Measurements from ENCODE around the gene CHST13. TPM values are rescaled to one million over a fixed set of nuclear protein-coding genes. Genes with fewer than 3 reads are reported as not detected.
A peak's percentile ranks its signal among the peaks of the same experiment; 100 is the strongest.

CHST13 gene
- total RNA-seq, 1 experiment from 2014 or later = not detected

DNA sequence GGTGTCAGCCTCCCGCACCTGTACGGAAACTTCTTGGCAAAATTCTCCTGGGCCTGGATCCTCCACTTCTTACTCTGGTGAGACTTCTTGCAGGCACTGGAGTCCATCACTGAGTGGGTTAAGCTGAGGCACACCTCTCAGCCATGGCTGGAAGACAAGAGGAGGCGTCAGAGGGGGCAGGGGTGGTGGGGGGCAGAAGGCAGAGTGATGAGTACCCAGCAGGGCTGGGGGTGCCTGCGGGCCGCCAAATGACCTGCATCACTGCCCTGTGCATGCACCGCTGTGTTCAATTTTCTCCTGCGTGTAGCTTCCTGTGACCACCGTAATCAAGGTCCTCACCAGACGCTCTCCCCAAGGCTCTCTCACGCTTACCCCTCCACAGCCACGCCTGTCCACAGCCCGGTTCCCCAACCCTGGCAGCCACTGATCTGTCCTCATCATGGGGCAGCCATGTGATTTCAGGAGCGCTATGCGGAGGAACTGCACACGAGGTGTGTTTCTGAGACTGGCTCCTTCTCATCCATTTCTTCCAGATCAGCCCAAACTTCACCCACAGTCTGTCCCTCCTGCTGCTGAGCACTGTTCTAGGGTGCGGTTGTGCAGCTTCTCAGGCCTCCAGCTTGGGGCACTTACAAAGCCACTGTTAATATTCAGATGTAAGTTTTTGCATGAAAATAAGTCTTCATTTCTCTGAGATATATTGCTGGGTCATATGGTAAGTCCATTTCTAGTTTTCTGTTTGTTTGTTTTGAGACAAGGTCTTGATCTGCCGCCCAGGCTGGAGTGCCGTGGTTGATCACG, 29.5 kb downstream of the CHST13 start:
- DNase-seq (ENCODE audit: low read depth) = no peak

GRCh38 chr3:126554560-126555525, 30.9 kb downstream of the CHST13 start:
- no peak for DNase-seq (ENCODE audit: low read depth)

GRCh38 chr3:126555795-126556636, 32.1 kb downstream of the CHST13 start:
- DNase-seq (ENCODE audit: low read depth) = no peak

DNA sequence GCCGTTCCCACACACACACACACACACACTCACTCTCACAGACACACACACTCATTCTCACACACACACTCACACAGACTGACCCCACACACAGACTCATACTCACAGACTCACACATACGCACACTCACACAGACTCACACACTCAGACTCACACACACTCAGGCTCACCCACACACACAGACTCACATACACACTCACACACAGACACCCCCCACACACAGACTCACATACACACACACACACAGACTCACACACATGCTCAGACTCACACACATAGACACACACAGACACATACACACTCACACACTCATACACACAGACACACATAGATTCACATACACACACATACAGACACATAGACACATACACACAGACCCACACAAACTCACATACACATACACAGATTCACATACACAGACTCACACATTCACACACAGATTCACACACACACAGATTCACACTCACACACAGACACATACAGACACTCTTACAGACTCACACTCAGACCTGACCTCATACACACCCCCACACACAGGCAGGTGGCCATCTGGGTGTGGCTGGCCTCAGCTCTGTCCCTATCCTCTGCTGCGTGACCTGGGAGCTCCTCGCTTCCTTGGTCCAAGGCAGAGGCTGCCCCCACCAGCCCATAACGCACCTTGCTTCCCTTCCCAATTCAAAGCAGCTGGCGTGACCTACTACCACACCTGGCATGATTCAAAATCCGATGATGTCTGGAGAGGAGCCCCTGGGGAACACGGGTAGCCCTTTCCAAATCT, 32.9 kb downstream of the CHST13 start:
- DNase-seq (ENCODE audit: low read depth) = no peak

- no peak for DNase-seq (ENCODE audit: low read depth)
Measured at GRCh38 chr3:126557415-126557745, 33.4 kb downstream of the CHST13 start.

DNA sequence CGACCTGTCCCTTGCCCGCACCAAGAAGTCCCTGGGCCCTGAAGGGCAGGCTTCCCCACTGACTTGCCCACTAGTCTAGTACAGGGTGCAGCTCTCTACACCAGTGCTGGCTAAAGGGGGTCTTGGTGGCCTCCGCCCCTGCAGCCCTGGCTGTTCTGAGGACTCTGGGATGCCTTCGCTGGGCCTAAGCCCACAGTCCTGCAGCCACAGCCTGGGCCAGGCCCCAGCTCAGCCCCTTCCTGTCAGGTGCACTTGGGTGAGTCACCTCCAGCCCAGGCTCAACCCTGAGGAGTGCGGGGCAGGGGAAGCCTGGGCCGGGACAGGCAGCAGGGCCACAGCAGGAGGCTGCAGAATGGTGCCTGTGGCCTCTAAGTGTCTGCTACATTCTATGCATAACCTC, 33.8 kb downstream of the CHST13 start:
- DNase-seq (ENCODE audit: low read depth) = no peak

GRCh38 chr3:126558336-126559071, 34.5 kb downstream of the CHST13 start, which contains the start of gene C3orf22:
C3orf22 (minus strand) TSS chr3:126558932; CDS start chr3:126553390, 5,542 bp downstream.
- no peak for DNase-seq (ENCODE audit: low read depth)

DNA sequence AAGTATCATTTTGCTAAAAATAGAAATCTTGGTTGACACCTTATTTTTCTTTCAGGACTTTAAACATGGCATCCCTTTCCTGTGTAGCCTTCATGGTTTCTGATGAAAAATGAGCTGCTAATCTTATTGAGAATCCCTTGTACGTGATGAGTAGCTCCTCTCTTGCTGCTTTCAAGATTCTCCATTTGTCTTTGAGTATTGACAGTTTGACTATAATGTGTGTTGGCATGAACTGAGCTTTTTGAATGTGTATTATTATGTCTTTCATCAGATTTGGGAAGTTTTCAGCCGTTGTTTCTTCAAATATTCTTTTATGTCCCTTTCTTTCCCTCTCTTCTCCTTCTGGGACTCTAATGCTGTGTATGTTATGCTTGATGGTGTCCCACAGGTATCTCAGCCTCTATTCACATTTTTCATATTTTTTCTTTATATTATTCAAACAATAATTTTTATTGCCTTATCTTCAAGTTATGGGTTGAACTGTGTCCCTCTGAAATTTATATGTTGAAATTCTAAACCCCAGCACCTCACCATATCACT, 38.9 kb downstream of the CHST13 start:
- DNase-seq (ENCODE audit: low read depth) = no peak

DNA sequence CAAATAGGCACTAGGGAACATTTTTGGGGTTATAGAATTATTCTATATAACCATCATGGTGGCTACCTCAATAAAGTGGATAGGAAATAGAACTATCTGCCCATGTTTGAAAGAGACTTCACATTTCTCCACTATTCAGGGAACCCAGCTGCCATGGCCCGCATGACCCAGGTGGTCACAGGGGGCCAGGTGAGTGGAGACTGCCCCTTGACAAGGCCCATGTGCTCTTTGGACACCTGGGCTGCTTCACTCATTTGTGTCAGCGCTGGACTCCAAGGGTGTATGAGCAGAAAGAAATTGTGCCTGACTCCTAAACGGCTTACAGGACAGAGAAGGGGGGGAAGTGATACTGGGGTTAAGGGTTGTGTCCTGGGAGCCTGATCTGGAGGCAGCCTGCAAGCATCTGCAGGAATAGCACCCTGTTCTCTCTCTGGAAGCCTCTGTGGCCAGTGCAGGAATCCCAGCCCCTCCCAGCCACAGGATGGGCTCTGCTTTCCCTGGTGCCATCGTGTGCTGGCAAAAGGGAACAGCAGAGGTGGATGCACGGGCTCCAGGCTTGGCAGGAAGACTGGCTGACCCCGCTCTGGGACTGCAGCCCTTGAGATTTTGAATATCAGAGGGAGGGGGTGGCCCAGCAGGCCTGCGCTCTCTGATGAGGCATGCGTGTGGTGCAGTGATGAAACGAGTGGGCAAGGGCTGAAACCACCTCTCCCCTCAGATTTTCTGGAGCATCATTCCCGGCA, 43.9 kb downstream of the CHST13 start:
- DNase-seq (ENCODE audit: low read depth) = peak; percentile 52

DNA sequence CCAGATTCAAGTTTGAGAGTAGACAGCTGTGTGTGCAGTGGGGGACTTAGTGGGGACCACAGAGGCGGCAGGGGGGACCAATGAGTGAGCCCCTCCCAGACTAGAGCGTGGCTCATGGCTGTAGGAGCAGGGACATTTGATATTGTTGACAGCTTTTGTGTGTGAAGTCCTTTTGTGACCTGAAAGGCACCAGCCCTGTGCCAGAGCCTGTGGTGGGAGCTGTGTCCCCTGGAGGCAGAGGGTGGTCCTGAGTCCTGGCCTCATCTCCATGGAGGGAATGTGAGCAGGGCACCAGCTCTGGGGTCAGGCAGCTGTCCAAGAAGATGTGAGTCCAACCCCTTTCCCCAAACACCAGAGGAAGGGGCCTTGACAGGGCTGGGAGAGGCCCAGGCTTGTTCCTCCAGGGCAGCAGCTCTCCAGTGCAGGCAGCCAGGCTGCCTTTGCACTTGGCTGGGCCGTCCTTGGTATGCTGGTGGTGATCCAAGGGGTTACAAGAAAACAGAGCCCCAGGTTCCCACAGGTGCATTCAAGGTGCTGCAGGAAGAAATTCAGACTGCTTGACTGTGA, 44.9 kb downstream of the CHST13 start:
- no peak for DNase-seq (ENCODE audit: low read depth)

DNA sequence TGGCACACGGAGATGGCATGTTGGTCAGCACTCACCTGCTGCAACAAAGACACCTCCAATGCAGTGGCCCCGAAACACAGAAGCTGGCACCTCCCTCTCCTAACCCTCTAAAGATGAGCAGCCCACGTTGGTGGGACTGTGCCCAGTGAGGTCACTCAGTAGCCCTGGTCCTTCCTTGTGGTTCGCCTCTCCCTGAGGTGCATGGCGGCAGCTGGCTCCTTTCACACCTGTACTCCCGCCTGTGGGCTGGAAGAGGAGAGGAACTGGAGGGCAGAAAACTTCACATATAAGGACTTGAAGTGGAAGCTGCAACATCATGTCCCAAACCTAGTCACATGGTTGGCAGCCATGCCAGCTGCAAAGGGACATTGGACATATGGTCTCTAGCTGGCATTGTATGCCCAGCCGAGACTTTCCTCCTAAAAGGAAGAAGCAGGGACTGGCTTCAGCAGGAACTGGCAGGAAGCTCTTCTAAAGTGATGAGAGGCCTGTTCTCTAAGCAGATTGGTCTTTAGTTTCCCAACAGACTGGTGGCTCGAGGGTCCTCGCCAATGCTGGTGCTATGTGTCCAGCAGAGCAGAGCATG, 45.5 kb downstream of the CHST13 start:
- no peak for DNase-seq (ENCODE audit: low read depth)

- no peak for DNase-seq (ENCODE audit: low read depth)
Measured at GRCh38 chr3:126570103-126570541, 46.2 kb downstream of the CHST13 start.

- no peak for DNase-seq (ENCODE audit: low read depth)
Measured at GRCh38 chr3:126571078-126571477, 47.1 kb downstream of the CHST13 start.

DNA sequence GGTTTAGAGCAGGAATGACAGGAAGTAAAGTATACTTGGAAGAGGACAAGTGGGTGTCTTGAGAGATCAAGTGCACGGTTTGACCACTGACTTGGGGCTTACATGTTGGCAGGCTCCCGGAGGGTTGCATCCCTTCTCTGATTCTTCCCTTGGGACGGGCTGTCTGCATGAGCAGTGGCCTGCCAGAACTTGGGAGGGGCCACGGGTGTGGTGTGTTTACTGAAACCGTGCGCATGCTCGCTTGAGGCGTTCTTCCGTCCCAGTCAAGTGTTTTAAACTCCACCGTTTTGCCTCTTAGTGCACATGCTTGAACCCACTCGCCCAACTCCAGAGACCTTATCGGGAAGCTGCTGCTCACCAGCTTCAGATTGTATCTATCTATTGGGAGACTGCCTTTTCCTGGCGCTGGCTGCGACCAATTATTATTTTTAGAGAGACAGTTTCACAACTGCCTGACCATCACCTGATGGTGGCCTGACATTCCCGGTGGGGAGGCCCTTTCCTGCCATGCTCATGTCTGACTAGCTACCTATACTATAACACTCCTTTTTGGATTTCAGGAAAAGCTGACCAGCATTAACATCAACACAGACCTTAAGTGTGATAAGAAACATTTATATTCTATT, 49.6 kb downstream of the CHST13 start:
- no peak for DNase-seq (ENCODE audit: low read depth)

GRCh38 chr3:126577261-126577660, 53.3 kb downstream of the CHST13 start:
- DNase-seq (ENCODE audit: low read depth) = no peak

GRCh38 chr3:126578702-126579101, 54.7 kb downstream of the CHST13 start:
- DNase-seq (ENCODE audit: low read depth) = no peak

- no peak for DNase-seq (ENCODE audit: low read depth)
Measured at GRCh38 chr3:126580746-126581145, 56.8 kb downstream of the CHST13 start.

DNA sequence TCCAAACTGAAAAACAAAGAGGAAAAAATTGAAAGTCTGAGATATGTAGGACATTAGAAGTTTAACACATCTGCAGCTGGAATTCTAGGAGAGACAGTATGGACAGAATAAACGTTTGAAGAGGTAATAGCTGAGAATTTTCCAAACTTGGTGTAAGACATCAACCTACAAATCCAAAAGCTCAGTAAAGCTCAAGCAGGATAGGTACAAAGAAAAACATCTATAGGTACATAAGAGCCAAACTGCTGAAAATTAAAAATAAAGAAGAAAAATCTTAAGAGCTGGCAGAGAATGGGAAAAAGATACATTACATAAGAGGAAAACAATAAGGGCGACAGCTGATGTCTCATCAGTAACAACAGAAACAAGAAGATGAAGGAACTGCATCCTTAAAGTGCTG, 57.6 kb downstream of the CHST13 start:
- no peak for DNase-seq (ENCODE audit: low read depth)
